B cell (primary cell): ENCODE results near the gene ENOX1. TPM values are rescaled to one million over a fixed set of nuclear protein-coding genes. Genes with fewer than 3 reads are reported as not detected.

Source experiments
- ATAC-seq: fragments of 200-7000 bp; cut with Tn5 transposase; one replicate; pipeline ENCODE4 v1.10.0; 2021; ENCODE audit warnings: low read depth, mild to moderate bottlenecking, moderate number of reproducible peaks, moderate library complexity
- CTCF ChIA-PET: fragments of 350-600 bp; sonication (Branson Sonifier 250); formaldehyde crosslinking; loops from one replicate; lab custom pipeline; 2021; ENCODE audit warnings: antibody characterized with exemption, inconsistent platforms; lab: Charles Lee
- POLR2A ChIA-PET: fragments of 350-600 bp; sonication (Branson Sonifier 250); formaldehyde crosslinking; loops from one replicate; lab custom pipeline; 2021; ENCODE audit warnings: antibody characterized with exemption; lab: Charles Lee
- DNase-seq: peaks from one replicate; pipeline ENCODE4 v3.0.0; 2013
- H2AFZ ChIP-seq: 2 replicates; pipeline ENCODE4 v1.6.1; 2012; ENCODE audit warnings: mild to moderate bottlenecking, low read depth, low read length; ENCODE audit not compliant: insufficient read depth, poor library complexity, severe bottlenecking
- H3K27ac ChIP-seq, 2 donors: 1 replicate in 1 of 2; 2 replicates in 1 of 2; pipeline ENCODE4 v1.5.1; 2012 to 2013; ENCODE audit warnings: low read length in 2 of 2, mild to moderate bottlenecking in 2 of 2, moderate library complexity in 1 of 2
- H3K27me3 ChIP-seq, 4 experiments: fragments of 200-600 bp in 1 of 4; sonication (generic) in 1 of 4; replicated peaks in 1 of 4; 1 replicate in 2 of 4; 2 replicates in 2 of 4; pipeline versions ENCODE4 v1.6.1 to v1.7.0; 2013 to 2016; ENCODE audit warnings: low read length in 3 of 4, mild to moderate bottlenecking in 2 of 4, mixed read lengths in 1 of 4, moderate library complexity in 1 of 4; ENCODE audit not compliant: insufficient read depth in 4 of 4, control insufficient read depth in 3 of 4; ENCODE audit errors: control extremely low read depth in 1 of 4
- H3K36me3 ChIP-seq, 2 experiments: replicated peaks in 1 of 2; 1 replicate in 1 of 2; 2 replicates in 1 of 2; pipeline versions ENCODE4 v1.6.1 to v1.7.1; 2013; ENCODE audit warnings: low read length in 1 of 2; ENCODE audit not compliant: insufficient read depth in 2 of 2, control insufficient read depth in 1 of 2; ENCODE audit errors: control extremely low read depth in 1 of 2, extremely low read depth in 1 of 2
- H3K4me1 ChIP-seq, 2 donors: fragments of 200-600 bp in 1 of 2; sonication (generic) in 1 of 2; 1 replicate in 1 of 2; 2 replicates in 1 of 2; pipeline versions ENCODE4 v1.5.1 to v1.6.1; 2013 to 2017; ENCODE audit warnings: low read length in 2 of 2; ENCODE audit not compliant: control insufficient read depth in 2 of 2, insufficient read depth in 2 of 2
- H3K4me2 ChIP-seq: replicated peaks from 2 replicates; pipeline ENCODE3; 2012; ENCODE audit warnings: mild to moderate bottlenecking, low read depth, low read length; ENCODE audit not compliant: poor library complexity, severe bottlenecking
- H3K4me3 ChIP-seq, 5 experiments: fragments of 200-600 bp in 1 of 5; sonication (generic) in 1 of 5; 1 replicate in 3 of 5; 2 replicates in 2 of 5; pipeline versions ENCODE4 v1.5.1 to v1.7.0; 2011 to 2016; ENCODE audit warnings: low read length in 4 of 5, mild to moderate bottlenecking in 4 of 5, low read depth in 2 of 5, control low read depth in 1 of 5, moderate library complexity in 1 of 5; ENCODE audit not compliant: insufficient read depth in 1 of 5; ENCODE audit errors: control extremely low read depth in 1 of 5, extremely low read depth in 1 of 5
- H3K79me2 ChIP-seq: fragments of 200-600 bp; sonication (generic); one replicate; pipeline ENCODE4 v1.6.0; 2016; ENCODE audit warnings: low read length; ENCODE audit not compliant: control insufficient read depth, insufficient read depth
- H3K9ac ChIP-seq: fragments of 200-600 bp; sonication (generic); 2 replicates; pipeline ENCODE4 v1.6.1; 2017; ENCODE audit warnings: mild to moderate bottlenecking, low read length, moderate library complexity
- H3K9me3 ChIP-seq, 3 donors: one replicate each; pipeline versions ENCODE4 v1.6.1 to v1.7.1; 2013; ENCODE audit warnings: low read length in 2 of 3; ENCODE audit not compliant: control insufficient read depth in 2 of 3, insufficient read depth in 1 of 3; ENCODE audit errors: control extremely low read depth in 1 of 3
- H4K20me1 ChIP-seq: 2 replicates; pipeline ENCODE4 v1.6.0; 2012; ENCODE audit warnings: mild to moderate bottlenecking, low read length; ENCODE audit not compliant: insufficient read depth, control insufficient read depth, poor library complexity, severe bottlenecking
- H3K27ac Mint-ChIP-seq: one replicate; pipeline ENCODE4 v1.8.0; 2021; ENCODE audit warnings: mixed read lengths
- H3K27me3 Mint-ChIP-seq: one replicate; pipeline ENCODE4 v1.8.0; 2021; ENCODE audit warnings: mixed read lengths
- H3K4me1 Mint-ChIP-seq: one replicate; pipeline ENCODE4 v1.8.0; 2021; ENCODE audit warnings: mixed read lengths
- H3K4me3 Mint-ChIP-seq: one replicate; pipeline ENCODE4 v1.8.0; 2021; ENCODE audit warnings: mixed read lengths
- H3K9me3 Mint-ChIP-seq: one replicate; pipeline ENCODE4 v1.8.0; 2022; ENCODE audit warnings: mixed read lengths; ENCODE audit not compliant: insufficient read depth
- EZH2 ChIP-seq: IDR thresholded peaks from 2 replicates; pipeline ENCODE4 v1.6.1; 2012; ENCODE audit warnings: borderline replicate concordance, low read depth, mild to moderate bottlenecking, moderate library complexity, low read length; ENCODE audit not compliant: insufficient read depth, poor library complexity, severe bottlenecking
- WGBS: methylation state at CpG from one replicate; pipeline ENCODE4 v1.1.5; 2013; ENCODE audit warnings: missing lambda C conversion rate; ENCODE audit not compliant: insufficient coverage; 5-methylcytosine and 5-hydroxymethylcytosine counted together
- intact Hi-C: fragments of 100-400 bp; cut with micrococcal nuclease; formaldehyde crosslinking; loops from one replicate; pipeline ENCODE4 v1.10.0; 2022
- polyA plus RNA-seq: library from polyadenylated mRNA; depleted of rRNA; stranded (reverse); fragments of >200 nt; gene quantifications from 2 replicates; pipeline ENCODE4 v1.2.3, GENCODE V29; 2012
- total RNA-seq, 2 donors: library from RNA; stranded (reverse); fragments of 120-200 nt in 1 of 2; gene quantifications; 1 replicate in 1 of 2; 2 replicates in 1 of 2; pipeline versions ENCODE4 v1.2.3 to v1.2.4, GENCODE V29; 2013 to 2022
- TF ChIP-seq, protein P1 (sequence below): fragments of 200-600 bp; IDR thresholded peaks from one replicate; pipeline ENCODE4 v1.8.0; 2022; ENCODE audit warnings: antibody characterized with exemption, mild to moderate bottlenecking

The ENOX1 gene
- total and polyA plus RNA-seq, 2 donors (not counting 1 experiment from before 2014, with no cell fraction given), result not detected

- peaks cover 13% of the 10 kb centered on the region for H3K27me3 Mint-ChIP-seq
- Histone ChIP-seq H4K20me1 (no peaks in the 10 kb centered on the region), H3K4me1 (no peaks in the 10 kb centered on the region), H3K9ac (no peak overlapping the region), H3K4me3 (no peak overlapping the region), H3K79me2 (no peaks in the 10 kb centered on the region), H3K27ac (no peak overlapping the region), H3K4me2 (no peak overlapping the region), H3K9me3 (peaks cover 0 to 4% (median 0%) of the 10 kb centered on the region in 3 donors), H3K36me3 (no peaks in the 10 kb centered on the region), H3K27me3 (peaks cover 0 to 6% (median 0%) of the 10 kb centered on the region in 4 experiments), H2AFZ (no peak overlapping the region)
- ChIA-PET CTCF (no interaction called here), POLR2A (no interaction called here)
- 48% methylated on average over 3 of the region's 3 CpGs for WGBS
- ATAC-seq, result no peak
- TF ChIP-seq EZH2, result no peak
- TF ChIP-seq, protein P1, sequence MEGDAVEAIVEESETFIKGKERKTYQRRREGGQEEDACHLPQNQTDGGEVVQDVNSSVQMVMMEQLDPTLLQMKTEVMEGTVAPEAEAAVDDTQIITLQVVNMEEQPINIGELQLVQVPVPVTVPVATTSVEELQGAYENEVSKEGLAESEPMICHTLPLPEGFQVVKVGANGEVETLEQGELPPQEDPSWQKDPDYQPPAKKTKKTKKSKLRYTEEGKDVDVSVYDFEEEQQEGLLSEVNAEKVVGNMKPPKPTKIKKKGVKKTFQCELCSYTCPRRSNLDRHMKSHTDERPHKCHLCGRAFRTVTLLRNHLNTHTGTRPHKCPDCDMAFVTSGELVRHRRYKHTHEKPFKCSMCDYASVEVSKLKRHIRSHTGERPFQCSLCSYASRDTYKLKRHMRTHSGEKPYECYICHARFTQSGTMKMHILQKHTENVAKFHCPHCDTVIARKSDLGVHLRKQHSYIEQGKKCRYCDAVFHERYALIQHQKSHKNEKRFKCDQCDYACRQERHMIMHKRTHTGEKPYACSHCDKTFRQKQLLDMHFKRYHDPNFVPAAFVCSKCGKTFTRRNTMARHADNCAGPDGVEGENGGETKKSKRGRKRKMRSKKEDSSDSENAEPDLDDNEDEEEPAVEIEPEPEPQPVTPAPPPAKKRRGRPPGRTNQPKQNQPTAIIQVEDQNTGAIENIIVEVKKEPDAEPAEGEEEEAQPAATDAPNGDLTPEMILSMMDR, result no peak
- intact Hi-C loops, result no loop called here
- no peak overlapping the region for H3K27ac Mint-ChIP-seq
- H3K4me1 Mint-ChIP-seq, result no peaks in the 10 kb centered on the region
- DNase-seq, result no peak
- no peaks in the 10 kb centered on the region for H3K9me3 Mint-ChIP-seq
- H3K4me3 Mint-ChIP-seq, result no peak overlapping the region
Measured at GRCh38 chr13:43246382-43246781, 540.4 kb downstream of the ENOX1 start.

DNA sequence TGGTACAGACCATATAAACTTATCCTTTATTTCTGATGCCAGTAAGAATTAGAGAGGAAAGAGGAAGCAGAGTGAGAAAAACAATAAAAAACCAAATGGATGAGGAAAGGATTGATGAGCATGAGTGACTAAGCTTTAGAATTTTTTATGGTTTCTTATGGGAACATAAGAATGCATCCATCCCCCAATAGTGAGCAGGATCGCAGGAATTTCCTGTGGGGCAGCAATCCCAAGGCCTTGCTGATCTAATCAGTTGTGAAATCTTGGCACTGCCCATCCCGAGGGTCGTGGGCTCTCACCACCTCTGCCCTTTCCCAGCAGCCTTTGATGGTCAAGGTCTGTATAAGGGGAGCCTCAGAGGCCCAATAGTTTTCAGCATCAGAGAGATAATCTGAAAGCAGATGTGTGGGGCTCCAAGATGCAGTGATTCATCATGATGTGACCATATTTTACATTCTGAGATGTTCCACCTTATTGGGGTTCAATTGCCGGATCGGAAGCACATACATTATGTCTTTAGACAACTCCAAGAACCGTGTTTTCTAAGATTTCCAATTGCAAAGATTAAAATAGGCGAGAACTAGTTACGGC, 541.3 kb downstream of the ENOX1 start:
- WGBS, result 92% methylated on average over 8 of the region's 8 CpGs
- Histone ChIP-seq H3K4me1 (peaks cover under 1 to 2% of the 10 kb centered on the region in 2 donors), H3K9me3 (peaks cover 0 to 4% (median 0%) of the 10 kb centered on the region in 3 donors), H3K4me3 (no peak overlapping the region), H3K4me2 (no peak overlapping the region), H3K9ac (no peak overlapping the region), H3K27me3 (peaks cover 0 to 6% (median 0%) of the 10 kb centered on the region in 4 experiments), H4K20me1 (no peaks in the 10 kb centered on the region), H3K79me2 (no peaks in the 10 kb centered on the region), H3K27ac (no peak overlapping the region), H2AFZ (no peak overlapping the region), H3K36me3 (no peaks in the 10 kb centered on the region)
- Mint-ChIP-seq H3K4me1 (peaks cover 3% of the 10 kb centered on the region), H3K4me3 (no peak overlapping the region), H3K27ac (no peak overlapping the region), H3K9me3 (no peaks in the 10 kb centered on the region), H3K27me3 (peaks cover 11% of the 10 kb centered on the region)
- POLR2A ChIA-PET, result no interaction called here
- no peak for ATAC-seq
- intact Hi-C loops, result no loop called here
- TF ChIP-seq, protein P1, result no peak
- no peak for TF ChIP-seq EZH2
- no peak for DNase-seq
- CTCF ChIA-PET, result no interaction called here
